IPS-20b (cell line): ENCODE results near the gene BBS4.
"Not testable (repeated sequence)": the region's sequence is repeated elsewhere in the genome, so short reads cannot be mapped to it uniquely, and the experiment has no call there.

ENCODE experiments used
- H3K27ac ChIP-seq: one replicate; pipeline ENCODE4 v1.5.1; 2013; ENCODE audit warnings: low read length
- H3K27me3 ChIP-seq: 2 replicates; pipeline ENCODE4 v1.6.1; 2013; ENCODE audit warnings: mild to moderate bottlenecking, low read length, inconsistent platforms; ENCODE audit not compliant: insufficient read depth
- H3K36me3 ChIP-seq: 2 replicates; pipeline ENCODE4 v1.6.1; 2013; ENCODE audit warnings: low read depth, mild to moderate bottlenecking, inconsistent platforms, low read length, moderate library complexity; ENCODE audit not compliant: insufficient read depth
- H3K4me1 ChIP-seq: 2 replicates; pipeline ENCODE4 v1.6.1; 2013; ENCODE audit warnings: mild to moderate bottlenecking, control low read depth, inconsistent platforms, low read length, moderate library complexity; ENCODE audit not compliant: insufficient read depth
- H3K4me3 ChIP-seq: 2 replicates; pipeline ENCODE4 v1.5.1; 2013; ENCODE audit warnings: mild to moderate bottlenecking, low read length, inconsistent platforms
- H3K9ac ChIP-seq: 2 replicates; pipeline ENCODE4 v1.6.1; 2013; ENCODE audit warnings: low read depth, mild to moderate bottlenecking, inconsistent platforms, low read length, moderate library complexity
- H3K9me3 ChIP-seq: 2 replicates; pipeline ENCODE4 v1.6.1; 2013; ENCODE audit warnings: mild to moderate bottlenecking, low read depth, low read length, inconsistent platforms; ENCODE audit not compliant: insufficient read depth

The BBS4 gene

DNA sequence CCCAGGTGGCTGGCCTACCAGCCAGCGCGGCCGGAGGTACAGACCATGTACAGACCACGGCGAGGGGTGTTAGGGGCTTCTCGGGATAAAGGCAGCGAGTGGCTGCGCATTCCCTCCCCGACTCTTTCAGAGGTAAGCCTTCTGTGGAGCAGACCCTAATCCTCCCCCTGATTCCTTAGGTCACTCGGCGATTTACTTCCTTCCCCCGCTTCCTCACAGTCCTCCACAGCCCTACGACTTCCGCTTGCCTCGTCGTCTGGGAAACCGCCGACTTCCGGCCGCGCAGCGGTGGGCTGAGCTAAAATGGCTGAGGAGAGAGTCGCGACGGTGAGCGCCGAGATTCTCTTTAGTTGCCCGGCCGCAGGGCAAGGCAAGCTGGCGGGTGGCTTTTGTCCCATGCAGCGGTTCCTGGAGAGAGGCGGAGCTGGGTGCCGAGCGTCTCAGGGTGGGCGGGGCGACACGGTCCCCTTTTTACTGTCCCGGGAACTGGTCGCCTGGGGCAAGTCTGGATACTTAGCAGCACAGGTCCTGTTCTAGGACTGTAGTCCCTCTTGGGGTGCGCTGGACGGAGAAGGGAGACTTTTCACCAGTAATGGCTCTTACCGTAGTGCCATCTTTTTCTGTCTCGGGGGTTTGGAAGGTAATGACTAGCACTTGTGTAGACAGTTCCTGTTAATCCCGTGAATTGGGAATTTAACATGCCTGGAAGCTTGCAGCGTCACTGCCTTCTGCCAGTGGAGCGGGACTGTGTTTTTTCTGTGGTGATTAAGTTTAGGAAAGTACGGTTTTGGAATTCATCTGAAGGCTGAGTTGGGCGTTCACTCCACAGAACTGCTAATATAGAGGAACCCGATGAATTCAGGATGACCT lies at the start of gene BBS4, which contains the start of gene HIGD2B:
Gene BBS4, plus strand, starts transcription at position 283 of the 870 bp plus-strand sequence. Its CDS starts 21 bp downstream, at position 304.
Gene HIGD2B, minus strand, starts transcription at position 258 of the 870 bp plus-strand sequence. CDS start 9,808 bp downstream, outside the sequence.
- H3K27ac ChIP-seq, result peak within 1 kb of the TSS; percentile 68
- no peaks in the 10 kb centered on the region for H3K9me3 ChIP-seq
- peak within 1 kb of the TSS; percentile 94 for H3K4me3 ChIP-seq
- no peaks in the 10 kb centered on the region for H3K36me3 ChIP-seq
- peak within 1 kb of the TSS; percentile 90 for H3K9ac ChIP-seq
- no peaks in the 10 kb centered on the region for H3K27me3 ChIP-seq
- H3K4me1 ChIP-seq, result no peaks in the 10 kb centered on the region; the same call in 1 of the 2 replicates

GRCh38 chr15:72636519-72637282 lies 49.3 kb upstream of the BBS4 start:
- H3K4me3 ChIP-seq, result peak overlapping the region; percentile 49; the same call in 1 of the 2 replicates
- not testable (repeated sequence) for H3K36me3 ChIP-seq, H3K27ac ChIP-seq, H3K9ac ChIP-seq, H3K4me1 ChIP-seq, H3K9me3 ChIP-seq, H3K27me3 ChIP-seq

GRCh38 chr15:72639759-72640483 lies 46.1 kb upstream of the BBS4 start:
- not testable (repeated sequence) for H3K4me3 ChIP-seq, H3K27ac ChIP-seq, H3K36me3 ChIP-seq, H3K9me3 ChIP-seq, H3K9ac ChIP-seq, H3K4me1 ChIP-seq, H3K27me3 ChIP-seq

DNA sequence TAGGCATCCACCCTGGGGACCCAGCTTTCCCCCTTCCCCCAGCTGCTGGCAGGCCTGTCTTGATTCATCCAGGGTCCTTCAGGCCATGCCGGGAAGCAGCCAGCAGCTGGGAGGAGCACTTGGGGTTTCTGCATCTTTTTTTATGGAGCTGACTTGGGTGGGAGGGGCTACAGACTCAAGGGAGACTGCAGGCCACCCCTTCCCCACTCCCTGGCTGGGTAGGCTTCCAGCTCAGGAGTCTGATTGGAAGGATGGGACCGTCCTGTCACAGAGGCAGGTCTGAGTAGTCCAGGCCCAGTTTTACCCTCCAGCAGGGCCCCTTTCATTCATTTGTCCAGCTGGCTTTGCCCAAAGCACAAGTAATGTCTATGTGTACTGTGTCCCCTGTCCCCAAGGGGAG lies 43.7 kb upstream of the BBS4 start:
- not testable (repeated sequence) for H3K4me3 ChIP-seq, H3K9ac ChIP-seq, H3K36me3 ChIP-seq

DNA sequence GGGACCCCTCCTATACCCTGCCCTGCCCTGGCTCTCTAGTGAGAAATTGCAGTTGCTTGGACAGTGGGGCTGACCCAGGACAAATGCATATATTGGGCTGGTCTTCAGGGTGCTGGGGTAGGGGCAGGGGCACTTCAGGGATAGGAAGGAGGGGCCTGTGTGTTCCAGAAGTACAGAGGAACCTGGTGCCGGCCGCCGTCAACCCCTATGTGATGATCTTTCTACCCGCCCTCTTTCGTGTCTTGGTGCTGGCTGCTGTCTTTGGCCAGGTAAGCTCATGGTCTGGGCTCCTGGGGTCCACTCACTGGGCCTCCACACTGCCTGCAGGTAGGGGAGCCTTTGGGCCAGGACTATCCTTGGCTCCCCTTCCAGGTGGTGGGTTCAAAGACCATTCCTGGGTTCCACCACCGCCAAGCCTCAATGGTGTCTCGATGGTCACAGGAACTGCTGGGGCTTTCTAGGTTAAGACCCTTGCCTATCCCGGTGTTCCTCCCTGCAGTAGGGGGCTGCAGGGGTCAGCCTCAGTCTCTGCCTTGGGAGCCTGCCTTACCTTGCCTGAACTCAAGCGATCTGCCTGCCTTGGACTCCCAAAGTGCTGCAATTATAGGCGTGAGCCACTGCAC lies 37.3 kb upstream of the BBS4 start:
- H3K4me3 ChIP-seq, H3K36me3 ChIP-seq: not testable (repeated sequence)

More for the DNA sequence above, 43.7 kb upstream of the BBS4 start:
- H3K9me3 ChIP-seq, H3K27ac ChIP-seq, H3K27me3 ChIP-seq, H3K4me1 ChIP-seq: not testable (repeated sequence)

DNA sequence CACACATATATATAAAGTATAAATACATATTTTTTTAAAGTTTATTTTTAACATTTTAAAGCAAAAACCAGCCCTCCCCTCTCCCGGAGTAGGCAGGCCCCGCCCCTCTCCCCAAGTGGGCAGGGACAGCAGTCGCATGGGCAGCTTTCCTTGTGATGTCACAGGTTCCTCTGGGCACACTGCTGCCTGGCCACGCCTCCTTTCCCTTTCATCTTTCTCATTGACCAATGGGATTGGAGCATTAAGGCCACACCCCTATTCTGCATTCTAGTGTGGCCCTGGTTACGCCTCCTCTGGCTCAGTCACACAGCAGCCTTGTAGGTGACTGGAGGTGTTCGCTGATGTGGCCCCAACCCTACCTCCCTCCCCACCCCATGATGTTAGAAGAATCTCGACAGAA lies 31.6 kb upstream of the BBS4 start, which contains the start of gene GOLGA6B:
Gene GOLGA6B, plus strand, starts transcription at position 301 of the 400 bp plus-strand sequence. Its CDS starts 41 bp downstream, at position 342.
- H3K9me3 ChIP-seq, H3K27ac ChIP-seq, H3K36me3 ChIP-seq, H3K4me3 ChIP-seq, H3K9ac ChIP-seq, H3K4me1 ChIP-seq, H3K27me3 ChIP-seq: not testable (repeated sequence)

More for the DNA sequence above, 37.3 kb upstream of the BBS4 start:
- not testable (repeated sequence) for H3K9me3 ChIP-seq, H3K4me1 ChIP-seq, H3K9ac ChIP-seq, H3K27me3 ChIP-seq, H3K27ac ChIP-seq

- H3K27ac ChIP-seq, H3K4me1 ChIP-seq, H3K27me3 ChIP-seq, H3K36me3 ChIP-seq, H3K4me3 ChIP-seq, H3K9ac ChIP-seq, H3K9me3 ChIP-seq: not testable (repeated sequence)
Measured at GRCh38 chr15:72656014-72656413, 30.0 kb upstream of the BBS4 start.

- H3K27me3 ChIP-seq, H3K4me1 ChIP-seq, H3K36me3 ChIP-seq, H3K9me3 ChIP-seq, H3K27ac ChIP-seq, H3K4me3 ChIP-seq, H3K9ac ChIP-seq: not testable (repeated sequence)
Measured at GRCh38 chr15:72661081-72661480, 24.9 kb upstream of the BBS4 start.

GRCh38 chr15:72663931-72664330 lies 22.1 kb upstream of the BBS4 start:
- H3K4me3 ChIP-seq, H3K27ac ChIP-seq, H3K36me3 ChIP-seq, H3K9me3 ChIP-seq, H3K4me1 ChIP-seq, H3K9ac ChIP-seq, H3K27me3 ChIP-seq: not testable (repeated sequence)

GRCh38 chr15:72665706-72666105 lies 20.3 kb upstream of the BBS4 start:
- not testable (repeated sequence) for H3K27me3 ChIP-seq, H3K4me3 ChIP-seq, H3K4me1 ChIP-seq, H3K9ac ChIP-seq, H3K27ac ChIP-seq, H3K9me3 ChIP-seq, H3K36me3 ChIP-seq

- not testable (repeated sequence) for H3K36me3 ChIP-seq, H3K4me3 ChIP-seq, H3K9ac ChIP-seq, H3K27me3 ChIP-seq, H3K9me3 ChIP-seq, H3K27ac ChIP-seq
- peaks cover 19% of the 10 kb centered on the region; the same call in 1 of the 2 replicates for H3K4me1 ChIP-seq
Measured at GRCh38 chr15:72669803-72670202, 16.2 kb upstream of the BBS4 start.
